Neural cell (in vitro differentiated cells): ENCODE results near the gene SPAG16.

Source experiments
- EP300 ChIP-seq: fragments of 450-650 bp; conservative IDR thresholded peaks from 2 replicates; pipeline ENCODE4 v1.6.1; 2014; ENCODE audit warnings: antibody characterized with exemption, mild to moderate bottlenecking, moderate library complexity; ENCODE audit not compliant: poor library complexity, severe bottlenecking
- EZH2 ChIP-seq: fragments of 200-600, 300-800 bp; shearing (Covaris generic), sonication (generic); IDR thresholded peaks from 2 replicates; pipeline ENCODE4 v1.6.1; 2014; ENCODE audit warnings: antibody characterized with exemption, low read length, borderline replicate concordance, mild to moderate bottlenecking; ENCODE audit not compliant: insufficient read depth, poor library complexity, severe bottlenecking
- MXI1 ChIP-seq: fragments of 450-650 bp; conservative IDR thresholded peaks from 2 replicates; pipeline ENCODE4 v1.6.1; 2014; ENCODE audit warnings: antibody characterized with exemption, mild to moderate bottlenecking; ENCODE audit not compliant: poor library complexity, severe bottlenecking
- POLR2AphosphoS5 ChIP-seq: IDR thresholded peaks from 2 replicates; pipeline ENCODE4 v1.6.1; 2012
- TAF1 ChIP-seq: IDR thresholded peaks from 2 replicates; pipeline ENCODE4 v1.6.1; 2012; ENCODE audit warnings: low read depth
- TF ChIP-seq, protein P1 (sequence below): fragments of 450-650 bp; IDR thresholded peaks from 2 replicates; pipeline ENCODE4 v1.5.1; 2014; ENCODE audit warnings: antibody characterized with exemption, mild to moderate bottlenecking, moderate library complexity; ENCODE audit not compliant: poor library complexity, severe bottlenecking

DNA sequence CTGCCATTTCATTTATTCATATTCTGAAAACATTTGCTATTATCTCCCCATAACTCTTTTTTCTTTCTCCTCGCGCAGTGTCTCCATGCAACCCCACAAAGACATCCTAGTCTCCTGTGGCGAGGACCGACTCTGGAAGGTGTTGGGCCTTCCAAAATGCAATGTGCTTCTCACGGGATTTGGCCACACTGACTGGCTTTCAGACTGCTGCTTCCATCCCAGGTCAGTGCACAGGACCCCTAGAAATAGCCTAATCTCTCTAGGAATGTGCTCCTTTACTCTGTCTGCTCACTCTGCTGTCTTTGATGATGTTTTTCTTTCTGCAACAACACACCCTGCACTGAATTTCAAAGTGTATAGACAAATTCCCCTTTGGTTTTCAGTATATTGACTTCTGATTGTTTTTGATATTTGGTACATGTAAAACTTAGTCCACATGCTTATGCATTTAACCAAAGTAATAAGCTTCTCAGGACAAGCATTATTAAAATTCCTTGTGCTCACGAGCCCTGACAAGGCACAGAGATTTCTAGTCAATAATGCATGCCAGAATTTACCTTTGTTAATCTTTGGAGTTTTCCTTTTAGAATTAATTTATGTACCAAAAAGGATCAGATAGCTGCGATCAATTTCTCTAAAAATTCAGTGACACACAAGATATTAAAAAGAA lies 578.3 kb downstream of the SPAG16 start:
- TF ChIP-seq, protein P1, sequence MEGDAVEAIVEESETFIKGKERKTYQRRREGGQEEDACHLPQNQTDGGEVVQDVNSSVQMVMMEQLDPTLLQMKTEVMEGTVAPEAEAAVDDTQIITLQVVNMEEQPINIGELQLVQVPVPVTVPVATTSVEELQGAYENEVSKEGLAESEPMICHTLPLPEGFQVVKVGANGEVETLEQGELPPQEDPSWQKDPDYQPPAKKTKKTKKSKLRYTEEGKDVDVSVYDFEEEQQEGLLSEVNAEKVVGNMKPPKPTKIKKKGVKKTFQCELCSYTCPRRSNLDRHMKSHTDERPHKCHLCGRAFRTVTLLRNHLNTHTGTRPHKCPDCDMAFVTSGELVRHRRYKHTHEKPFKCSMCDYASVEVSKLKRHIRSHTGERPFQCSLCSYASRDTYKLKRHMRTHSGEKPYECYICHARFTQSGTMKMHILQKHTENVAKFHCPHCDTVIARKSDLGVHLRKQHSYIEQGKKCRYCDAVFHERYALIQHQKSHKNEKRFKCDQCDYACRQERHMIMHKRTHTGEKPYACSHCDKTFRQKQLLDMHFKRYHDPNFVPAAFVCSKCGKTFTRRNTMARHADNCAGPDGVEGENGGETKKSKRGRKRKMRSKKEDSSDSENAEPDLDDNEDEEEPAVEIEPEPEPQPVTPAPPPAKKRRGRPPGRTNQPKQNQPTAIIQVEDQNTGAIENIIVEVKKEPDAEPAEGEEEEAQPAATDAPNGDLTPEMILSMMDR, result no peak
- TF ChIP-seq EZH2 (no peak), POLR2AphosphoS5 (no peak), TAF1 (no peak), EP300 (no peak), MXI1 (no peak)
